Neural progenitor cell (in vitro differentiated cells): ENCODE measurements around the gene KRTAP16-1.

Experiments
- CTCF ChIP-seq: fragments of 200-600 bp; sonication (generic); IDR thresholded peaks from 2 replicates; pipeline ENCODE4 v1.5.1; 2017; ENCODE audit warnings: antibody characterized with exemption, mild to moderate bottlenecking
- EZH2 ChIP-seq: fragments of 200-600 bp; sonication (generic); IDR thresholded peaks from 2 replicates; pipeline ENCODE4 v1.6.1; 2017; ENCODE audit warnings: antibody characterized with exemption, mild to moderate bottlenecking, moderate library complexity
- EZH2phosphoT487 ChIP-seq: fragments of 200-600 bp; sonication (generic); IDR thresholded peaks from 2 replicates; pipeline ENCODE4 v1.6.1; 2017; ENCODE audit warnings: antibody characterized with exemption

DNA sequence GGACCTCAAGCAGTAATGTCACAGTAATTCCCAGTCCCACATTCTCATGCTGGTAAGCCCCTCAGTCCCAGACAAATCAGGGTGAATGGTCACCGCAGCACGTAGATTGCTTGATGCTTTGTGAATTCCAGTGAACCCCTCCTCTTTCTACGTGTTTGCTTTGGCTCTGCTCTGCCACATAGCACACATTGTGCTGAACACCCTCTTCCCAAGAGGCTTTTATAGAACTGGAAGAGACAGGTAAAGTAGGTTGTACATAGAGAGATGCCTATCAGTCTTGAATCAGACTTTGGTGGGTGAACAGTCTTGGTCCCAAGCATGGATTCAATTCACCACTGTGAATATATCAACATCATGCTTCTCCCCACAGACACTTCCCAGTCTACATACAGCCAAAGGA lies 44.5 kb downstream of the KRTAP16-1 start:
- TF ChIP-seq CTCF (no peak), EZH2phosphoT487 (no peak), EZH2 (no peak)
